Measurements from ENCODE around the gene EDEM3.

Gene EDEM3

DNA sequence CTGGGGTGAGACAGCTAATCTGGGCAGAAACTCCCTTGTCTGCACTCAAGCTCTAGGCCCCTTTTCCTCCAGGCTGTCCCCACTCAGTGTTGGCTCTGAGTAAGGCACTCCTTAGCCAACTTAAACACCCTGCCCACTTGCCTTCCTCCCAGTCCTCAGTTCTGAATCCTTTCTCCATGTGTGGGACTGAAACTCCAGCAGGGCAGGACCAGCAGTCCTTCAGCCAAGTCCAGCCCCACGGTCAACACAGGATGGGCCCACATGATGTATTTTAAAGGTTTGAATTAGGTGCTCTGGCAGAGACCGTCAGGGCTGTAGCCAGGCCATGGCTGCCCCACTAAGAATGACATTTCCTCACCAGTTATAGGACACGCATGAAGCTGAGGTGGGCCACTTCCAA is 107.8 kb downstream of the EDEM3 start:
- no peak for DNase-seq (ENCODE audit: low read depth)
- H3K4me3 ChIP-seq (ENCODE audit: low read depth, low read length): no peak overlapping the region
- TF ChIP-seq, protein P1, sequence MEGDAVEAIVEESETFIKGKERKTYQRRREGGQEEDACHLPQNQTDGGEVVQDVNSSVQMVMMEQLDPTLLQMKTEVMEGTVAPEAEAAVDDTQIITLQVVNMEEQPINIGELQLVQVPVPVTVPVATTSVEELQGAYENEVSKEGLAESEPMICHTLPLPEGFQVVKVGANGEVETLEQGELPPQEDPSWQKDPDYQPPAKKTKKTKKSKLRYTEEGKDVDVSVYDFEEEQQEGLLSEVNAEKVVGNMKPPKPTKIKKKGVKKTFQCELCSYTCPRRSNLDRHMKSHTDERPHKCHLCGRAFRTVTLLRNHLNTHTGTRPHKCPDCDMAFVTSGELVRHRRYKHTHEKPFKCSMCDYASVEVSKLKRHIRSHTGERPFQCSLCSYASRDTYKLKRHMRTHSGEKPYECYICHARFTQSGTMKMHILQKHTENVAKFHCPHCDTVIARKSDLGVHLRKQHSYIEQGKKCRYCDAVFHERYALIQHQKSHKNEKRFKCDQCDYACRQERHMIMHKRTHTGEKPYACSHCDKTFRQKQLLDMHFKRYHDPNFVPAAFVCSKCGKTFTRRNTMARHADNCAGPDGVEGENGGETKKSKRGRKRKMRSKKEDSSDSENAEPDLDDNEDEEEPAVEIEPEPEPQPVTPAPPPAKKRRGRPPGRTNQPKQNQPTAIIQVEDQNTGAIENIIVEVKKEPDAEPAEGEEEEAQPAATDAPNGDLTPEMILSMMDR (IDR thresholded peaks at IDR 0.05; ENCODE audit: low read depth, low read length, missing control alignments): no peak

DNA sequence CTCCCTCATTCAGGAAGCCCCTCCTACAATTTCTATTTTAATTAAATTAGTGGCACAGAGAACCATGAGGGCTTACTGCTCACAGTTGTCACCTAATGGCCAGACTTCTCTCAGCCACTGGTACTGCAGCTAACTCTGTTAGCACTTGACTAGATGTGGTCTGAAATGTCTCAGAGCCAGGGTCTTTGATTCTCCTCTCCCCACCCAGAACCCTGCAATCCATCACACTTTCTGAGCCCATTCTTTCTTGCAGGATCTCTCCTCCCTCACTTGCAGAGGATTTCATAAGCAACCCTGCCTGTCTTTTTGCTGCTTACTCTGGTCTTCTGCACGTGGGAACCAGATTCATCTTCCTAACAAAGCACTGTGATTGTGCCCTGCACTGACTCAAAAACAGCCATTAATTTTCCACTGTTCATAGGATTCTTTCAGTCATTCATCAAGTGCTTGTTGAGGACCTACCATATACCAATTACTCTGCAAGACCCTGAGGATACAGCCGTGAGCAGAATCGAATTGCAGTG is 108.4 kb downstream of the EDEM3 start:
- no peak overlapping the region for H3K4me3 ChIP-seq (ENCODE audit: low read depth, low read length)
- no peak for DNase-seq (ENCODE audit: low read depth)
- TF ChIP-seq, protein P1 (IDR thresholded peaks at IDR 0.05; ENCODE audit: low read depth, low read length, missing control alignments): no peak

GRCh38 chr1:184644771-184645170 is 109.9 kb downstream of the EDEM3 start:
- no peak for DNase-seq (ENCODE audit: low read depth)
- H3K4me3 ChIP-seq (ENCODE audit: low read depth, low read length): no peak overlapping the region
- TF ChIP-seq, protein P1 (IDR thresholded peaks at IDR 0.05; ENCODE audit: low read depth, low read length, missing control alignments): no peak

GRCh38 chr1:184643661-184644060 is 111.0 kb downstream of the EDEM3 start:
- DNase-seq (ENCODE audit: low read depth): no peak
- TF ChIP-seq, protein P1 (IDR thresholded peaks at IDR 0.05; ENCODE audit: low read depth, low read length, missing control alignments): no peak
- H3K4me3 ChIP-seq (ENCODE audit: low read depth, low read length): no peak overlapping the region

GRCh38 chr1:184641894-184642293 is 112.8 kb downstream of the EDEM3 start:
- H3K4me3 ChIP-seq (ENCODE audit: low read depth, low read length): no peak overlapping the region
- no peak for DNase-seq (ENCODE audit: low read depth)
- TF ChIP-seq, protein P1 (IDR thresholded peaks at IDR 0.05; ENCODE audit: low read depth, low read length, missing control alignments): no peak

GRCh38 chr1:184640505-184640904 is 114.2 kb downstream of the EDEM3 start:
- no peak for DNase-seq (ENCODE audit: low read depth)
- TF ChIP-seq, protein P1 (IDR thresholded peaks at IDR 0.05; ENCODE audit: low read depth, low read length, missing control alignments): no peak
- H3K4me3 ChIP-seq (ENCODE audit: low read depth, low read length): no peak overlapping the region
